Measurements from ENCODE around the gene NPHP4.
A peak's percentile ranks its signal among the peaks of the same experiment; 100 is the strongest.
"Not testable (repeated sequence)": the region's sequence is repeated elsewhere in the genome, so short reads cannot be mapped to it uniquely, and the experiment has no call there.

NPHP4 gene

GRCh38 chr1:5927506-5928370, 64.5 kb downstream of the NPHP4 start:
- DNase-seq: no peak

DNA sequence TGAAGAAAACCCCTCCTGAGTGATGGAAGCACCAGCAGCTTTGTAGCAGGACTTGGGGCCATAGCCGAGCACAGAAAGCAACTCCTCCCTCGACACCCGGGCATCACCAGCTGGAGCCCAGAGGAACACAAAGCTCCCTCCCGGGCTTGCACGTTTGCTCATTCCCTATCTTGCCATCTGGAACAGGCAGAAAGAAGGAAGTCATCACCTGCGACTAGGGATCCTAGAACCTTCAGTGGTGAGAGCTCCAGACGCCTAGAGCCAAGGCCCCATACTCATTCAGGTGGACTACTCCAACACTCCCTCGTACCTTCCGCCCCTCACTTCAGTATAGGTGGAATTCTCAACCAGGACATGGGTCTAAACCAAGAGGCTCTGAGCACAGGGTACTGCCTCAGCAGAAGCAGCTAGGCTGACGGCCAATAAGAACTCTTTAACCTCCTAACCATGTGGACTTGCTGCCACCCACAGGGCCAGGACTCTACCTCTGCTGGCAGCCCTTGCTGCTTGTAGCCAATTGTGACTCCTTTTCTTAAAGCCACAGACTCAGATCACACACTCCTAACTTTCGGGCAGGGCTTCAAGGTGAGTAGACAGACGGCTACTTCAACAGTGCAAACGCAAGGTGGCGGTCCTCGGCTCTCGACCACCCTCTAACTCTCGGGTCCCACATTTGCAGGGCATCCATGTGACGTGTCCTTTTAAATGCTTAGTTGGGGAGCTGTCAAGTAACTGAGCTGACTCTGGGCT, 65.4 kb downstream of the NPHP4 start:
- no peak for DNase-seq

DNA sequence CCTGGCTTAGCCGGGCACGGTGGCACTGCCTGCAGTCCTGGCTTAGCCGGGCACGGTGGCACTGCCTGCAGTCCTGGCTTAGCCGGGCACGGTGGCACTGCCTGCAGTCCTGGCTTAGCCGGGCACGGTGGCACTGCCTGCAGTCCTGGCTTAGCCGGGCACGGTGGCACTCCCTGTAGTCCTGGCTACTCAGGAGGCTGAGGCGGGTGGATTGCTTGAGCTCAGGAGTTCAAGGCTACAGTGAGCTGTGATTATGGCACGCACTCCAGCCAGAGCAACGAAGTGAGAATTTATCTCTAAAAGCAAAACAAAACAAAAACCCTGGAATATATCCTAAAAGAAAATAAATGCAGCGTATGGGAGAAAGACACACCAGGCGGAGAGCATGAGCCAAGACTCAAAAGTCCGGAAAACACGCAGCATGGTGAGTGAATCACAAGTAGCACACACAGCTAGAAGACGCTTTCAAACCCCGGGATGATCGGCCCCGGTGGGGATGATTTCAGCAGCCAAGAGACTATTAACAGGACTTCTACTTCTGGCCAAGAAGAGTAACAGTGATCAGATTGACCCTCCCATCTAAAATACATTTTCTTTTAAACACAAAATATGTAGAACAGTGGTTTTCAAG, 69.4 kb downstream of the NPHP4 start:
- DNase-seq: not testable (repeated sequence)

GRCh38 chr1:5921671-5922070, 70.6 kb downstream of the NPHP4 start:
- no peak for DNase-seq

GRCh38 chr1:5921129-5921528, 71.1 kb downstream of the NPHP4 start:
- DNase-seq: no peak

DNA sequence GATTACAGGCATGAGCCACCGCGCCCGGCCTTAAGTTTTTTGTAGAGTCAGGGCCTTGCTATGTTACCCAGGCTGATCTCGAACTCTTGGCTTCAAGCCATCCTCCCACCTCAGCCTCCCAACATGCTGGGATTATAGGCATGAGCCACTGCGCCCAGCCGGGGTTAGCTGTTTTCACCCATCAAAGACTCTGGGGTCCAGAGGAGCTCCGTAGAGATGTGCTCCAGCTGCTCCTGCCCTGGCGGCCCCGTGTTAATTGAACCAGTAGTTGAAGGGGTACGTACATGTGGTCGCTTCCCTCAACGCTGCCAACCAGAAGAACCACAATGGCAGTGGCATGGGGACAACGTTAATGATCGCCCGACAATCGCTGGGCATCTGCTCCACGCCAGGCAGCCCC, 72.0 kb downstream of the NPHP4 start:
- no peak for DNase-seq

DNA sequence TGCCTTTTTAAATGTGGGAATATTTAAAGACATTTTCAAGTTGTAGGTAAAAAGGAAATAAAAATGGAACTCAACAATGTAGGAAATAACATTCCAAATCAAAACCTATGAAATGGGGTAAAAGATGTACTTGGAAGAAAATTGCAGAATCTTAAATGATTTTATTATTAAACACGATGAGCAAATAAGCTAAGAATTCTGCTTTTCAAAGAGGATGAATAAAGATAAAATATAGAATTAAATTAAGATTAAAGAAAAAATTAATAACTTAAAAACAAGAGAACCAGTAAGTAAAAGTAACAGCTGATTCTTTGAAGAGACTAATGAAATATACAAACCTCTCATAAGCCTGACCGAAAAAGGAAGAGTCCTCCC, 74.0 kb downstream of the NPHP4 start:
- DNase-seq: no peak

DNA sequence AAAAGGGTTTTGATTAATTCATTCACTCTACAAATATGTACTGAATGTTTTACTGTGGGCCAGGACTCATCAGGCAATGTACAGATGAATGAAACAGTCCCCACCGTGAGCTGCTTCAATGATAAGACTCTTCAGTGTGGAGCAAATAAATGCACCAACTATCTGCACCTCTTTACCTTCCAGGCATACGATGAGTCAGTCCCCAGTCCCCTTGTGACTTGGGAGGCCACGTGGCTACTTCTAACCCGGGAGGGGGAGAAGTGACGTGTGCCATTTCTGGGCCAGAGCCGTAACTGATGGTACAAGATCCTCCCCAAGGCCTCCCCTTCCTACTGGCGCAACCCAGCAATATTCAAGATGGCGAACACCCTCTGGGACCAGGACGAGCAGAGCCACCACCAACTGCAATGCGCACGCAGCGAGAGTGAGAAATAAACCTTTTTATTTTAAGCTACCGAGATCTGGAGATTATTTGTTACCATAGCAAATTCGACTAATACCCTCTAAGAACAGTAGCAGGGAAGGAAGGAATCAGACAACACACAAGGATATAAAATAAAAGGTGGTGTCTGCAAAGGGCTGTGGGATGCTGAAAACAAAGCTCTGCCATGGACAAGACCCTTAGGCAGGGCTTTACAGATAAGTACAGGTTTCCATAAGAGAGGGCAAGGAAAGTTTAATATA, 74.5 kb downstream of the NPHP4 start:
- DNase-seq: no peak

- DNase-seq: no peak
These were observed 75.0 kb downstream of the NPHP4 start for GRCh38 chr1:5917281-5917590.

- DNase-seq: no peak
These were observed 75.5 kb downstream of the NPHP4 start for GRCh38 chr1:5916572-5917280.

DNA sequence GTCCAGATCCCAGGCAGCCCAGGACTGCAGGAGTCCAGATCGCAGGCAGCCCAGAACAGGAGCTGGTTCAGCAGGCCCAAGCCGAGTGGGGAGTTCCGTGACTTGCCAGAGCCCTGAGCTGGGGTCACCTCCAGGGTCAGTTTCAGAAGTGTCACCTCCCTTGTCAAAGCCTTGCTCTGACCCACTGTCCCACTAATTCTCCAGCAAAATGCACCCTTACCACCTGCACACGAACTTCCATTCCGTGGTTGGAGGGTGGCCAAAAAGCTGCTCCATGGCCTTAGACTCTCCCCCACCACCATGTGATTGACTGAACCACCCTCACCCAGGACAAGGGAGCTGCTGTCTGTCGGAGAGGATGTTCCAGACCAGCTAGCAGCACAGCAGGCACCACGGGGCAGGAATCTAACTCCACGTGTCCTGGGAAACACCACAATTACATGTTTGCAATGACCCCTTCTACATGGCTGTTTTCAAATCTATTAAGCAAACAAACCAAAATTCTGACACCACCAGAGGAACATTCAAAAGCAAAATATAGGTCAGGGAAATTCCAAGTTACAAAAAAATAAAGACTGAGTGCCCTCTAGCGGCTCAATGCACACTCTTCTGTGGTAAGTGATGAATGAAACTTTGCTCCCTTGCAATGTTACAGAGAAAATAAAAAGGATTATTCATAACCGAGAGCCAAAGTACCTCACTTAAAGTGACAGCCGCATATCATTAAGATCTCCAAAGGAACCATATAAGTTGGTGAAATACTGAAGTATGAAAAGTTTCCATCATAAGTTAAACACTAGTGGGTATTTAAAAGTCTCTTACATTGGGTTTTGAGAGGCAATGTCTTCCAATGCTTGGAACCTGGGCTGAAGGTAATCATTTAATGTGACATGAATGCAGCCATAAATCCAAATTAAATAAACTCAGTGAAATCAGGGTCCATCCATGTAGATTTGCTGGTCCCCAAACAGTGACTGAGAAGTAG, 76.3 kb downstream of the NPHP4 start:
- peak; percentile 46 for DNase-seq

GRCh38 chr1:5914676-5915365, 77.4 kb downstream of the NPHP4 start:
- no peak for DNase-seq

GRCh38 chr1:5913876-5914275, 78.3 kb downstream of the NPHP4 start:
- DNase-seq: no peak

DNA sequence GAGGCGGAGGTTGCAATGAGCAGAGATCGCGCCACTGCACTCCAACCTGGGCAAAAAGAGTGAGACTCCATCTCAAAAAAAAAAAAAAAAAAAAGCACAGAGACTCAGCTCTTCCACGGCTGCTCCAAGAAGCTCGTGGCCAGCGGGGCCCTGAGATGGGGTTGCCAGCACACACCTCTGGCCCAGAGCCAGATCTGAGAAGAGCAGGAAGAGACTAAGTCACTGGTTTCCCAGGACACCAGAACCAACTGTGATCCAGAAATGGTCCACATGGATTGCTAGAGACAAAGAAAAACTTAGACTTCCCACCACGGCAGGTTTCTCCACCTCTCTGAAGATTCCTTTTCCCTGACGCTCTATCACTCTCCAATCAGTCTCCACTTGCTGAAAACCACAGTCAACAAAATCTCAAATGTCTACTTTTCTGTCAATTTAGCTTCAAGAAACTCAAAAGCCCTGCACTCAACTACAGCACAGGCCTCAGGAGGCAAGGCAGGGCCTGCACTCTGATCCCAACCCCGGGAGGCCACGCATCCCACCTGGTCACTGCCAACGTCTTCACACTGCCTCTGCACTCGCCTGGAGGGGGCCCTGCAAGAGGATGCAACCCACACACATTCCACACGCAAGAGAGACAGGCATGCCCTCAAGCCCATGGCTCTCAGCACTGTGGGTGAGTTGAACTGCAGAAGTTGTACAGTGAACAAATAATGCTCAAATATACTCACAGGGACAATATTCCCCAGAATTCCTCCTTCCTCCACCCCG, 79.0 kb downstream of the NPHP4 start:
- no peak for DNase-seq

GRCh38 chr1:5911871-5912271, 80.4 kb downstream of the NPHP4 start:
- DNase-seq: no peak

- DNase-seq: no peak
These were observed 81.1 kb downstream of the NPHP4 start for GRCh38 chr1:5911157-5911556.

DNA sequence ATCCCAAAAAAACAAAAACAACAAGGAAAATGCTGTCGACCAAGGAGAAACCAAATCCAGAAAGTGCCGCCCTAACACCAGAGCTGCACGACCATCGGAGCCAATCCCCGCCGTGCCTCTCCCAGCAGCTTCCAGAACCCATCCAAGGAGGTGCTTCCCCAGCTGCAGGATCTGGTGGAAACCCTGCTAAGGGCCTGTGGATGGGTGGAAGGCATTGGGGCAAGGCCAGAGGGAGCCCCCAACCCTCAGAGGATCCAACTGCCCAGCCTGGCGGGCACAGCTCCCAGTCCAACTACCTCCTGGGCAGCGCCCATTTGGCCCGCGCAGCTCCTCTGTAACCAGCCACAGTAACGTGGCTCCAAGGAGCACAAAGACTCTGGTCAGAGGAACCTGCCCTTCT, 81.6 kb downstream of the NPHP4 start:
- DNase-seq: no peak

GRCh38 chr1:5910276-5910620, 82.0 kb downstream of the NPHP4 start:
- no peak for DNase-seq

GRCh38 chr1:5909576-5910275, 82.5 kb downstream of the NPHP4 start:
- DNase-seq: no peak

Measured in stimulated activated CD8-positive, alpha-beta memory T cell treated with anti-CD3 and anti-CD28 coated beads, Interleukin-4, amount 100 ng/mL, for 48 hours (primary cell).